ENCODE data around the gene ATP6V1D. TPM values are rescaled to one million over a fixed set of nuclear protein-coding genes. Genes with fewer than 3 reads are reported as not detected.

The ATP6V1D gene
- total RNA-seq, 1 experiment from 2014 or later: 77.4 TPM

GRCh38 chr14:67385618-67386017, 26.0 kb upstream of the ATP6V1D start:
- peaks cover 65% of the 10 kb centered on the region for H3K36me3 Mint-ChIP-seq (ENCODE audit: insufficient read depth, unreplicated experiment)
- Histone ChIP-seq H3K36me3 (ENCODE audit: control insufficient read depth, insufficient read depth, low read length) (peaks cover 1% of the 10 kb centered on the region), H3K4me3 (ENCODE audit: low read depth, low read length) (no peak overlapping the region), H3K4me1 (no peaks in the 10 kb centered on the region), H3K9me3 (no peaks in the 10 kb centered on the region), H3K27me3 (replicated peaks; ENCODE audit: control insufficient read depth, insufficient read depth, low read length) (no peaks in the 10 kb centered on the region)
- no peak overlapping the region for H3K27ac Mint-ChIP-seq (ENCODE audit: unreplicated experiment)
- CTCF ChIA-PET: interaction anchor here (0.7 to 1.9 kb wide), 2 partner anchors 26 to 170 kb away, joined by 4 read pairs; partner anchors contain the start of gene ATP6V1D
- no peak overlapping the region for H3K4me3 Mint-ChIP-seq (ENCODE audit: unreplicated experiment)
- no peaks in the 10 kb centered on the region for H3K27me3 Mint-ChIP-seq (ENCODE audit: insufficient read depth, unreplicated experiment)
- H3K9me3 Mint-ChIP-seq (ENCODE audit: unreplicated experiment): no peaks in the 10 kb centered on the region
- no peak for DNase-seq
- POLR2A ChIA-PET: no interaction called here
- BruUV-seq (replicated peaks): no TSS peak
- TF ChIP-seq CTCF (IDR thresholded peaks at IDR 0.05; ENCODE audit: insufficient read depth in 1 of 2, low read depth in 1 of 2, low read length in 1 of 2, severe bottlenecking in 1 of 2, unreplicated experiment in 1 of 2): no peak
- intact Hi-C loops (cut with micrococcal nuclease; ENCODE audit: unreplicated experiment): no loop called here
- H3K4me1 Mint-ChIP-seq (ENCODE audit: low read depth, unreplicated experiment): no peaks in the 10 kb centered on the region

GRCh38 chr14:67385120-67385519, 25.5 kb upstream of the ATP6V1D start:
- Mint-ChIP-seq H3K27me3 (ENCODE audit: insufficient read depth, unreplicated experiment) (no peaks in the 10 kb centered on the region), H3K4me3 (ENCODE audit: unreplicated experiment) (no peak overlapping the region), H3K27ac (ENCODE audit: unreplicated experiment) (no peak overlapping the region), H3K4me1 (ENCODE audit: low read depth, unreplicated experiment) (no peaks in the 10 kb centered on the region), H3K9me3 (ENCODE audit: unreplicated experiment) (no peaks in the 10 kb centered on the region), H3K36me3 (ENCODE audit: insufficient read depth, unreplicated experiment) (peaks cover 64% of the 10 kb centered on the region)
- Histone ChIP-seq H3K9me3 (no peaks in the 10 kb centered on the region), H3K4me1 (no peaks in the 10 kb centered on the region), H3K36me3 (ENCODE audit: control insufficient read depth, insufficient read depth, low read length) (peaks cover 1% of the 10 kb centered on the region), H3K27me3 (replicated peaks; ENCODE audit: control insufficient read depth, insufficient read depth, low read length) (no peaks in the 10 kb centered on the region), H3K4me3 (ENCODE audit: low read depth, low read length) (no peak overlapping the region)
- POLR2A ChIA-PET: no interaction called here
- intact Hi-C loops (cut with micrococcal nuclease; ENCODE audit: unreplicated experiment): no loop called here
- TF ChIP-seq CTCF (IDR thresholded peaks at IDR 0.05; ENCODE audit: insufficient read depth in 1 of 2, low read depth in 1 of 2, low read length in 1 of 2, severe bottlenecking in 1 of 2, unreplicated experiment in 1 of 2): no peak
- CTCF ChIA-PET: interaction anchor here (0.7 to 1.9 kb wide), 3 partner anchors 26 to 170 kb away, joined by 4 read pairs; partner anchors contain the start of gene ATP6V1D
- DNase-seq: no peak
- BruUV-seq (replicated peaks): no TSS peak

- Histone ChIP-seq H3K4me3 (ENCODE audit: low read depth, low read length) (no peak overlapping the region), H3K36me3 (ENCODE audit: control insufficient read depth, insufficient read depth, low read length) (peaks cover 4% of the 10 kb centered on the region), H3K9me3 (no peaks in the 10 kb centered on the region), H3K4me1 (no peaks in the 10 kb centered on the region), H3K27me3 (replicated peaks; ENCODE audit: control insufficient read depth, insufficient read depth, low read length) (no peaks in the 10 kb centered on the region)
- intact Hi-C loops (cut with micrococcal nuclease; ENCODE audit: unreplicated experiment): no loop called here
- CTCF ChIA-PET: no interaction called here
- no peak for DNase-seq
- POLR2A ChIA-PET: no interaction called here
- Mint-ChIP-seq H3K27ac (ENCODE audit: unreplicated experiment) (no peak overlapping the region), H3K27me3 (ENCODE audit: insufficient read depth, unreplicated experiment) (no peaks in the 10 kb centered on the region), H3K4me1 (ENCODE audit: low read depth, unreplicated experiment) (no peaks in the 10 kb centered on the region), H3K9me3 (ENCODE audit: unreplicated experiment) (no peaks in the 10 kb centered on the region), H3K36me3 (ENCODE audit: insufficient read depth, unreplicated experiment) (peaks cover 82% of the 10 kb centered on the region), H3K4me3 (ENCODE audit: unreplicated experiment) (no peak overlapping the region)
- BruUV-seq (replicated peaks): no TSS peak
- no peak for TF ChIP-seq CTCF (IDR thresholded peaks at IDR 0.05; ENCODE audit: insufficient read depth in 1 of 2, low read depth in 1 of 2, low read length in 1 of 2, severe bottlenecking in 1 of 2, unreplicated experiment in 1 of 2)
Observed at GRCh38 chr14:67377916-67378315, 18.3 kb upstream of the ATP6V1D start.
